HT-29 (cell line): ENCODE measurements around the gene CERK. TPM values are rescaled to one million over a fixed set of nuclear protein-coding genes. Genes with fewer than 3 reads are reported as not detected.

Experiments used
- DNase-seq: peaks from one replicate; pipeline ENCODE4 v3.0.0-alpha.2; 2015; ENCODE audit warnings: low spot score
- total RNA-seq: library from RNA; depleted of rRNA; stranded (reverse); fragments of >200 nt; shearing (Covaris generic); gene quantifications from 2 replicates; pipeline ENCODE4 v1.2.3, GENCODE V29; 2014

Gene CERK
- total RNA-seq, 1 experiment from 2014 or later: 18.6 TPM

GRCh38 chr22:46703171-46703995, 34.7 kb downstream of the CERK start:
- no peak for DNase-seq

GRCh38 chr22:46701262-46701661, 36.8 kb downstream of the CERK start:
- DNase-seq: no peak

GRCh38 chr22:46699091-46699490, 39.0 kb downstream of the CERK start:
- no peak for DNase-seq

- DNase-seq: no peak
These were observed 40.1 kb downstream of the CERK start for GRCh38 chr22:46697811-46698515.

- no peak for DNase-seq
These were observed 41.4 kb downstream of the CERK start for GRCh38 chr22:46696614-46697013.

GRCh38 chr22:46696229-46696518, 41.9 kb downstream of the CERK start:
- DNase-seq: no peak

- peak; percentile 15 for DNase-seq
These were observed 42.5 kb downstream of the CERK start for GRCh38 chr22:46695346-46696228.

- no peak for DNase-seq
These were observed 43.5 kb downstream of the CERK start for GRCh38 chr22:46694416-46695170.

GRCh38 chr22:46693634-46694415, 44.2 kb downstream of the CERK start:
- DNase-seq: no peak

GRCh38 chr22:46691571-46691970, 46.5 kb downstream of the CERK start:
- DNase-seq: no peak

- no peak for DNase-seq
These were observed 47.9 kb downstream of the CERK start for GRCh38 chr22:46690146-46690545.

- no peak for DNase-seq
These were observed 49.1 kb downstream of the CERK start for GRCh38 chr22:46688949-46689348.

- DNase-seq: no peak
These were observed 50.6 kb downstream of the CERK start for GRCh38 chr22:46687460-46687859.

- DNase-seq: no peak
These were observed 51.0 kb downstream of the CERK start for GRCh38 chr22:46687048-46687444.

- DNase-seq: no peak
These were observed 51.6 kb downstream of the CERK start for GRCh38 chr22:46686221-46687047.

GRCh38 chr22:46684706-46685105, 53.3 kb downstream of the CERK start:
- DNase-seq: no peak

- no peak for DNase-seq
These were observed 55.9 kb downstream of the CERK start for GRCh38 chr22:46682011-46682731.

- no peak for DNase-seq
These were observed 57.0 kb downstream of the CERK start for GRCh38 chr22:46681010-46681409.

- DNase-seq: no peak
These were observed 58.3 kb downstream of the CERK start for GRCh38 chr22:46679706-46680269.
